Testis (tissue), 3 donors: ENCODE data around the gene CMTM5. TPM values are rescaled to one million over a fixed set of nuclear protein-coding genes. Genes with fewer than 3 reads are reported as not detected.
"Not testable (repeated sequence)": the region's sequence is repeated elsewhere in the genome, so short reads cannot be mapped to it uniquely, and the experiment has no call there.

Source experiments
- DNase-seq: peaks from one replicate; pipeline ENCODE4 v3.0.0-alpha.2; 2019
- H3K27ac ChIP-seq, 2 donors: fragments of 200-600 bp; sonication (generic); one replicate each; pipeline ENCODE4 v1.5.1; 2019
- H3K27me3 ChIP-seq: fragments of 200-600 bp; sonication (generic); one replicate; pipeline ENCODE4 v1.5.1; 2019
- H3K36me3 ChIP-seq: fragments of 200-600 bp; sonication (generic); one replicate; pipeline ENCODE4 v1.5.1; 2017; ENCODE audit warnings: low read depth; ENCODE audit errors: missing control alignments
- H3K4me1 ChIP-seq: fragments of 200-600 bp; sonication (generic); one replicate; pipeline ENCODE4 v1.5.1; 2019
- H3K4me3 ChIP-seq, 2 donors: fragments of 200-600 bp; sonication (generic); one replicate each; pipeline ENCODE4 v1.5.1; 2017 to 2019
- H3K9me3 ChIP-seq: fragments of 200-600 bp; sonication (generic); one replicate; pipeline ENCODE4 v1.5.1; 2017
- CTCF ChIP-seq, 3 experiments: fragments of 450-650 bp in 2 of 3; fragments of 200-600 bp in 1 of 3; sonication (generic) in 1 of 3; IDR thresholded peaks; one replicate each; pipeline ENCODE4 v1.5.1; 2016 to 2019; ENCODE audit warnings: antibody characterized with exemption in 3 of 3, mild to moderate bottlenecking in 2 of 3, moderate library complexity in 1 of 3
- POLR2A ChIP-seq: fragments of 450-650 bp; IDR thresholded peaks from one replicate; pipeline ENCODE4 v1.6.1; 2017; ENCODE audit warnings: antibody characterized with exemption, mild to moderate bottlenecking, moderate library complexity
- WGBS, 2 donors: methylation state at CpG; one replicate each; pipeline ENCODE4 v1.1.5; 2018; 5-methylcytosine and 5-hydroxymethylcytosine counted together
- intact Hi-C: fragments of 100-400 bp; cut with DNase I; formaldehyde crosslinking; loops from one replicate; pipeline ENCODE4 v1.15.1; 2023; ENCODE audit warnings: low total_unique reads
- polyA plus RNA-seq: library from polyadenylated mRNA; stranded (reverse); fragments of 350-450 nt; fragmentation: Illumina TruSeq; extraction: RNeasy Lipid Tissue Mini Kit (QIAGEN cat#74804); gene quantifications from one replicate; pipeline ENCODE4 v1.2.3, GENCODE V29; 2014; ENCODE audit warnings: low read depth, low replicate concordance; ENCODE audit not compliant: insufficient read depth
- total RNA-seq, 2 donors: library from RNA; depleted of rRNA; stranded (reverse); fragments of >200 nt; gene quantifications; one replicate each; pipeline ENCODE4 v1.2.3, GENCODE V29; 2016

The CMTM5 gene
- total and polyA plus RNA-seq, 3 donors from 2014 or later, result 0.55 to 0.84 (median 0.81) TPM

GRCh38 chr14:23382731-23383440 is 6.0 kb downstream of the CMTM5 start:
- H3K27me3 ChIP-seq, result no peaks in the 10 kb centered on the region
- 86 to 88% methylated on average over 10 of the region's 10 CpGs for WGBS, 2 donors
- H3K4me1 ChIP-seq, result peaks cover 3% of the 10 kb centered on the region
- H3K27ac ChIP-seq, result no peak overlapping the region
- TF ChIP-seq CTCF (IDR thresholded peaks at IDR 0.05), result no peak
- no peaks in the 10 kb centered on the region for H3K36me3 ChIP-seq
- no peak overlapping the region for H3K4me3 ChIP-seq
- H3K9me3 ChIP-seq, result no peaks in the 10 kb centered on the region
- intact Hi-C loops, result no loop called here
- no peak for DNase-seq

GRCh38 chr14:23384364-23385080 is 7.7 kb downstream of the CMTM5 start:
- Histone ChIP-seq H3K27me3 (no peaks in the 10 kb centered on the region), H3K9me3 (no peaks in the 10 kb centered on the region), H3K4me1 (peaks cover 7% of the 10 kb centered on the region), H3K36me3 (no peaks in the 10 kb centered on the region), H3K4me3 (no peak overlapping the region), H3K27ac (no peak overlapping the region)
- DNase-seq, result no peak
- 74 to 84% methylated on average over 29 of the region's 29 CpGs for WGBS, 2 donors
- TF ChIP-seq POLR2A (no peak), CTCF (IDR thresholded peaks at IDR 0.05) (no peak)
- intact Hi-C loops, result no loop called here

GRCh38 chr14:23385244-23385641 is 8.4 kb downstream of the CMTM5 start:
- H3K27me3 ChIP-seq, result no peaks in the 10 kb centered on the region
- no peaks in the 10 kb centered on the region for H3K36me3 ChIP-seq
- no peak for DNase-seq
- H3K4me1 ChIP-seq, result peaks cover 7% of the 10 kb centered on the region
- no peak overlapping the region for H3K4me3 ChIP-seq
- no peaks in the 10 kb centered on the region for H3K9me3 ChIP-seq
- 84 to 90% methylated on average over 2 of the region's 2 CpGs for WGBS, 2 donors
- intact Hi-C loops, result no loop called here
- H3K27ac ChIP-seq, result no peak overlapping the region
- TF ChIP-seq CTCF (IDR thresholded peaks at IDR 0.05), result no peak
- no peak for TF ChIP-seq POLR2A

GRCh38 chr14:23385642-23386265 is 8.9 kb downstream of the CMTM5 start:
- H3K4me3 ChIP-seq, result no peak overlapping the region
- TF ChIP-seq CTCF (IDR thresholded peaks at IDR 0.05) (no peak), POLR2A (no peak)
- H3K36me3 ChIP-seq, result no peaks in the 10 kb centered on the region
- H3K27me3 ChIP-seq, result no peaks in the 10 kb centered on the region
- no peaks in the 10 kb centered on the region for H3K9me3 ChIP-seq
- intact Hi-C loops, result no loop called here
- peaks cover 7% of the 10 kb centered on the region for H3K4me1 ChIP-seq
- DNase-seq, result no peak
- H3K27ac ChIP-seq, result no peak overlapping the region
- 97 to 100% methylated on average over 8 to 18 of the region's 18 CpGs for WGBS, 2 donors

GRCh38 chr14:23386266-23386657 is 9.4 kb downstream of the CMTM5 start:
- H3K36me3 ChIP-seq, result not testable (repeated sequence)

More at GRCh38 chr14:23386266-23386657, 9.4 kb downstream of the CMTM5 start:
- H3K4me3 ChIP-seq, intact Hi-C loops, H3K9me3 ChIP-seq, H3K27ac ChIP-seq, DNase-seq, H3K27me3 ChIP-seq, H3K4me1 ChIP-seq: not testable (repeated sequence)
- WGBS, 2 donors, result 93 to 97% methylated on average over 13 to 17 of the region's 17 CpGs
